Motor neuron (in vitro differentiated cells): ENCODE data around the gene MME. TPM values are rescaled to one million over a fixed set of nuclear protein-coding genes. Genes with fewer than 3 reads are reported as not detected.

Source experiments
- ATAC-seq, 8 experiments: fragments of 200-7000 bp; cut with Tn5 transposase; replicated peaks in 6 of 8; 2 replicates each; pipeline ENCODE4 v1.8.0; 2021; ENCODE audit warnings: mild to moderate bottlenecking in 8 of 8, moderate library complexity in 8 of 8
- H3K27ac ChIP-seq, 2 donors: fragments of 250-450 bp; sonication (Bioruptor Pico); 2 replicates each; pipeline ENCODE4 v1.9.0; 2021; ENCODE audit warnings: antibody characterized with exemption in 2 of 2, mild to moderate bottlenecking in 2 of 2, moderate library complexity in 1 of 2
- H3K4me1 ChIP-seq, 2 donors: fragments of 250-450 bp; sonication (Bioruptor Pico); replicated peaks in 1 of 2; 2 replicates each; pipeline ENCODE4 v1.6.1; 2021; ENCODE audit warnings: antibody characterized with exemption in 2 of 2, mild to moderate bottlenecking in 2 of 2, moderate library complexity in 1 of 2
- H3K4me3 ChIP-seq, 5 donors: fragments of 250-450 bp; sonication (Bioruptor Pico); 2 replicates each; pipeline ENCODE4 v1.9.0; 2021; ENCODE audit warnings: antibody characterized with exemption in 5 of 5, mild to moderate bottlenecking in 5 of 5, moderate library complexity in 4 of 5
- WGBS, 10 experiments: fragments of 450-650 bp; shearing (Covaris generic); methylation state at CpG; one replicate each; pipeline ENCODE4 v1.0.0; 2022; 5-methylcytosine and 5-hydroxymethylcytosine counted together
- in situ Hi-C, 9 experiments: fragments of 400-800 bp; cut with MboI; loops; one replicate each; pipeline ENCODE4 v1.15.0; 2021; ENCODE audit warnings: low sequenced_read_pairs in 9 of 9, low pct_unique_long_range_greater_than_20kb in 2 of 9; ENCODE audit not compliant: unreplicated experiment in 9 of 9
- total RNA-seq, 8 experiments: library from RNA; unstranded; fragments of 300-600 nt; gene quantifications; 2 replicates each; pipeline versions ENCODE4 v1.2.3 to v1.2.4, GENCODE V29; 2022

The MME gene
- total RNA-seq, 8 experiments from 2014 or later: 0.49 to 47.3 (median 1.2) TPM

DNA sequence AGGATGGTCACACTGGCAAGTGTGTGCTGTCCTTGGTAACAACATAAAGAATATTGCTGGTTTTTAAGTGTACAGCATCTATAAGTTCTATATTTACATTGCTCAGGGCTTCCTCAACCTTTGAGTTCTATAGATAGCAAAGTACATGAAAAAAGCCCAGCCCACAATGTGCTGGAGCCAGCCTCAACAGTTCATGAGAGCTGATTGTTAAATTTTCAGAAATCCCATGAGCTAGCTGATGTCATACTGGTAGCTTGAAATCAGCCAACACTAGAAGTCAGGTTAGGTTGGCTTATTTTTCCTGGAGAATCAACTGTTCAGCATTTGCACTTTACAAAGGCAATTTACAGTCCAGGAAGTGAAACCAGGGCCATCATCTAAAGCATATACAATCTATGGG, 110.6 kb downstream of the MME start:
- H3K4me1 ChIP-seq: no peaks in the 10 kb centered on the region
- no peak overlapping the region for H3K27ac ChIP-seq
- in situ Hi-C loops: no loop called here
- H3K4me3 ChIP-seq: no peak overlapping the region
- ATAC-seq: no peak

DNA sequence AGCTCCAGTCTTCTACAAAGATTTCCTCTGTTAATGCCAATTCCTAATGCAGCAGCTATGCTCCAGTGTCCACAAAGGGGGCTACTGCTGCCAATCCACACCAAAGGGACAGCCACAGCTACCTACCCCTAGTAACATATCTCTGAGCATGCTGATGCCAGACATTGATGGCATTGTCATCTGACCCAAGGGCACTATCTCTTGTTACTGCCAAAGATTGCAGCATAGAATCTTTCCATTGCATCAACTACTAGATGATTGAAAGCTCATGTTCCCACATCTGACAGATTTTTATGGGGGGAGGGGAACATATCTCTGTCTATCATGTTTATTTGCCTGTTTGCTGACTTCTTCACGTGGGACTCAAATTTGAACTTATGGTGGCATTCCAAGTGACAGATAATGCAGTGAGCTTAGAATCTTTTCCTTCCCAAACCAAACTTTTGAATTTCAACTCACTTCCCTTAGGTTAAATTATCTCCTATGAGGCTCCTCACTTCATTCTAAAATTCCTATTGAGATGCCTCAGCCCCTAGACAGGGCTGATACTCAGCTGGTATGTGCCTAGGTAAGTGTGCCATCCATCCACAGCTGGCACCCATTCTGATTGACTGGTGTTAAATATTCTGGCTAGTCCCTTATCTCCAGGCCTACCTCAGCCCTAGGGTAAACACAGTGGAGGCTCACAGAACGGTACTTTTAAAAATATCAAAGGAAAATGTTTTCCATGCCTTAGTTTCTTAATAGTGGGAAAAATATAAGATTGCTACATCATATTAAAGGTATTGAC, 113.0 kb downstream of the MME start:
- WGBS, 10 experiments: 70 to 92% (median 79%) methylated on average over 1 to 2 of the region's 2 CpGs; no CpG with 5 or more reads in 3 of the 10 experiments
- no peak for ATAC-seq
- Histone ChIP-seq H3K4me1 (no peaks in the 10 kb centered on the region), H3K27ac (no peak overlapping the region), H3K4me3 (no peak overlapping the region)
- in situ Hi-C loops: no loop called here

- Histone ChIP-seq H3K27ac (no peak overlapping the region), H3K4me3 (no peak overlapping the region), H3K4me1 (no peaks in the 10 kb centered on the region)
- WGBS, 10 experiments: 67 to 100% (median 89%) methylated on average over 1 to 2 of the region's 2 CpGs; no CpG with 5 or more reads in 1 of the 10 experiments
- in situ Hi-C loops: no loop called here
- ATAC-seq: no peak
These were observed 113.7 kb downstream of the MME start for GRCh38 chr3:155193868-155194267.

GRCh38 chr3:155194973-155195957, 115.1 kb downstream of the MME start:
- 80 to 100% (median 96%) methylated on average over 1 to 6 of the region's 8 CpGs for WGBS, 10 experiments
- no peak overlapping the region for H3K4me3 ChIP-seq
- H3K4me1 ChIP-seq: no peaks in the 10 kb centered on the region
- no peak overlapping the region for H3K27ac ChIP-seq
- in situ Hi-C loops: no loop called here
- peak in 1 of 8 experiments; percentile 17 for ATAC-seq

DNA sequence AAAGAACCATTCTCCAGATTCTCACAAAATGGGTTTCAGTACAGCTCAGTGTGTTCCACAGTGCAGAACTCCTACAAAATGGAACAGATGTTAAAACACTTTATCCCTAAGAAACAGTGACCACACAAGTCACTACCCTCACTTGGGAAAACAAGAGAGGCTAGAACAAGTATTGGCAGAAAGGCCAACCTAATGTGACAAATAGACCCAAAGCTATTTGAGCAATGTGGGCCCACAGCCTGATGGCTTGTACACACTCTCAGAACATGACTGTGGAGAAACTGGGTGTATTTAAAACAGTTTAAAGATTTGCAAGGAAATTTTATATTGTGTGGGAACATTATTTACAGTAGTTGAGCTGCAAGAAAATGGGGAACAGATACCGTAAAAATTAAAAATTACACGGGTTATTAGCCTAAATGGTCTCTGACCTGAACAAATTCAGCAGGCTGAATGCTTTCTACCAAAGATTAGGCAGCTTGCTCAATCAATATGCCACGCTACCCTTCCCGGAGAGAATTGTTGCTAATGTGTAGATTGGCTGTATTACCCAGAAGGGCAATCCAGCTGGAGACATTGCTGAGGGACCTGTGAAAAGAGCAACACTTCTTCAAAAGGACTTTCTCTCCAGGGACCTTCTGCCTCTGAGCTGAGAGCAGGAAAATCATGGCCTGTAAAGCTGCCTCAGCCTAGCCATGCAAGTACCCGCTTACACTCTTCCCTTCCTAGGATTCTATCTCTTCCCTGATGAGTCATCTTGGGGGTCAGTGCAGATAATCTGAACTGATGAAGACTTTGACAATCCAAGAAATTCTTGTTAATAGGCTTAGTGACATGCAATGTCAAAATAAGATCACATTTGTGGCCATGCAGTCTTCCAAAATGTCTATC, 116.3 kb downstream of the MME start:
- ATAC-seq: peak in 2 of 8 experiments; percentile 12 to 20
- in situ Hi-C loops: no loop called here

DNA sequence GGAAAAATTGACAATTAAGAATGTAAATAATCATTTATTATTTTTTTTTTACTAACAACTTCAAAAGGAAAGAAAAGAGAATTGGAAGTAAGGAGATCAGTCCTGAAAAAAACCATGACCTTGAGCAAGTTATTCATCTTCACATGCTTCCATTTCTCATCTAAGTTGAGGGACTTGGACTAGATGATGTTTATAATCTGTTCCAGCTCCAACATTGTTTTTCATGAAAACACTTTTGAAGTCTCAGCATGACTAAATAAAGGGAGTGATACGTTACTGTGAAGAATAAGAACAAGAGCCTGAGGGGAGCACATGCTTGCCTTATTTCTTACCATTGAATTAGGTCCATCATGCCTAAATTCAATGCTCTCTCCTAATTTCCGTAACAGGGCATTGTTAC, 117.7 kb downstream of the MME start:
- H3K4me3 ChIP-seq: no peak overlapping the region
- in situ Hi-C loops: no loop called here
- 33 to 100% (median 77%) methylated on average over 1 to 2 of the region's 2 CpGs for WGBS, 10 experiments
- H3K27ac ChIP-seq: no peak overlapping the region
- no peaks in the 10 kb centered on the region for H3K4me1 ChIP-seq
- no peak for ATAC-seq

More for the DNA sequence above, 116.3 kb downstream of the MME start:
- 23 to 100% (median 86%) methylated on average over 1 to 5 of the region's 5 CpGs; no CpG with 5 or more reads in 2 of the 10 experiments for WGBS, 10 experiments
- no peak overlapping the region for H3K4me3 ChIP-seq
- H3K4me1 ChIP-seq: no peaks in the 10 kb centered on the region
- no peak overlapping the region for H3K27ac ChIP-seq

DNA sequence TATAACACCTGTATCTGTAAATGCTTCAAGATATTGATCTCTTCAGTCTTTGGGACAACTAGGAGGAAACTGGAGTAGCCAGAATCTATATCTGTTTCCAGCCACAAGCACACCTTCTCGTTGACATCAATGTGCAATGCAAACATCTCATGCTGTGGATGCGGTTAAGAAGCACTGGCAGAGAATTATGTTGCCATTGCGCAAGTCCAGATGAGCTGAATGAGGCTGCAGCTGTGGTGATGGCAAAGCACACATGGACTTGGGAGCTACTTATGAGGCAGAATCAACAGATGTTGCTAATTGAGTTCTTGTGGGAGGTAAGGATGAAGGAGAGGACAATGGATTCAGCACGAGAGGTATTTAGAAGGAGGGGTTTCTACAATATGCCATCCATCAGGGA, 122.5 kb downstream of the MME start:
- 0 to 100% (median 59%) methylated on average over 1 to 4 of the region's 4 CpGs; no CpG with 5 or more reads in 3 of the 10 experiments for WGBS, 10 experiments
- Histone ChIP-seq H3K27ac (no peak overlapping the region), H3K4me1 (no peaks in the 10 kb centered on the region), H3K4me3 (no peak overlapping the region)
- in situ Hi-C loops: no loop called here
- peak in 2 of 8 experiments; percentile 69 to 87 for ATAC-seq

DNA sequence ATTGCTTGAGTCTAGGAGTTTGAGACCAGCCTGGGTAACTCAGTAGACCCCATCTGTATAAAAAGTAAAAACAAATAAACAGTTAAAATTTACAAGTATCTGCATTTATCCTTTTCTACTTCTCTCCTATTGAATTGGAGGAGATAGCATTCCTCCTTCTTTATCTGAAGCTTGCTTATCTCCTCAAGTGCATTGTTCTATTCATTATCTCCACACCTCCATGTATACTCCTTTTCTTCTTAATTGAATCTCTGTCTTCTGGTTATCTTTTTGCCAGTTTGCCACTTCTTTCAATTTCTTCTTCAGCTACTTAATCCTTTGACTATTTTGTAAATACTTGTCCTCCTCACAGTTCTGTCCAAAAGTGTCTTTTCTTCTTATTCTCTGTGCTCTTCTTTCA, 124.7 kb downstream of the MME start:
- ATAC-seq: no peak
- in situ Hi-C loops: no loop called here
- Histone ChIP-seq H3K4me1 (no peaks in the 10 kb centered on the region), H3K27ac (no peak overlapping the region), H3K4me3 (no peak overlapping the region)

GRCh38 chr3:155208183-155208800, 128.2 kb downstream of the MME start:
- Histone ChIP-seq H3K4me3 (no peak overlapping the region), H3K4me1 (no peaks in the 10 kb centered on the region), H3K27ac (no peak overlapping the region)
- no peak for ATAC-seq
- in situ Hi-C loops: no loop called here
- 50 to 77% (median 67%) methylated on average over 1 to 4 of the region's 4 CpGs; no CpG with 5 or more reads in 1 of the 10 experiments for WGBS, 10 experiments

GRCh38 chr3:155210736-155211135, 130.6 kb downstream of the MME start:
- in situ Hi-C loops: no loop called here
- Histone ChIP-seq H3K4me3 (no peak overlapping the region), H3K4me1 (no peaks in the 10 kb centered on the region), H3K27ac (no peak overlapping the region)
- 0 to 100% (median 79%) methylated on average over 1 to 2 of the region's 2 CpGs for WGBS, 10 experiments
- no peak for ATAC-seq

- Histone ChIP-seq H3K27ac (no peak overlapping the region), H3K4me3 (no peak overlapping the region), H3K4me1 (no peaks in the 10 kb centered on the region)
- 0 to 100% (median 71%) methylated on average over 1 to 2 of the region's 2 CpGs; no CpG with 5 or more reads in 1 of the 10 experiments for WGBS, 10 experiments
- in situ Hi-C loops: no loop called here
- ATAC-seq: no peak
These were observed 131.1 kb downstream of the MME start for GRCh38 chr3:155211266-155211665.

DNA sequence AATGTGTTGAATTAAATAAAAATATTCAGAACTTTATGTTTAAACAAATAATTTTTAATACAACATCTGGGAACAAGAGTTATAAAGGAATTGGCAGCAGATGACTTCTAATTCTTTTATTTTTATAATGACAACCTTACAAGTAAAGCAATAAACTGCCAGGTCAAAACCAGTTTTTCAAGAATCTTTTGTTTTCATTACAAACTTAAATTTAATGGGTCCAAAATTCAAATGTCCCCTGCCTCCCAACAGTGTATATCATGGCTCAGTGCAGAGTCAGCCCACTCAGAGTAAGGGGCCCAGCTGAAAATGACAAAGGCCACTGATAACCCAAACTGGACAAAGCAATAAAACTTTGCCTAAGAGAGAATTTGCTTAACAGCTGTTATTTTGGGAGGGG, 131.8 kb downstream of the MME start:
- in situ Hi-C loops: no loop called here
- H3K4me3 ChIP-seq: no peak overlapping the region
- no peaks in the 10 kb centered on the region for H3K4me1 ChIP-seq
- no peak overlapping the region for H3K27ac ChIP-seq
- no peak for ATAC-seq
